T follicular helper cell (primary cell): ENCODE results near the gene RPL18A.

Experiments
- DNase-seq: peaks from one replicate; pipeline ENCODE4 v3.0.0-alpha.2; 2020; ENCODE audit warnings: low read depth

Gene RPL18A

DNA sequence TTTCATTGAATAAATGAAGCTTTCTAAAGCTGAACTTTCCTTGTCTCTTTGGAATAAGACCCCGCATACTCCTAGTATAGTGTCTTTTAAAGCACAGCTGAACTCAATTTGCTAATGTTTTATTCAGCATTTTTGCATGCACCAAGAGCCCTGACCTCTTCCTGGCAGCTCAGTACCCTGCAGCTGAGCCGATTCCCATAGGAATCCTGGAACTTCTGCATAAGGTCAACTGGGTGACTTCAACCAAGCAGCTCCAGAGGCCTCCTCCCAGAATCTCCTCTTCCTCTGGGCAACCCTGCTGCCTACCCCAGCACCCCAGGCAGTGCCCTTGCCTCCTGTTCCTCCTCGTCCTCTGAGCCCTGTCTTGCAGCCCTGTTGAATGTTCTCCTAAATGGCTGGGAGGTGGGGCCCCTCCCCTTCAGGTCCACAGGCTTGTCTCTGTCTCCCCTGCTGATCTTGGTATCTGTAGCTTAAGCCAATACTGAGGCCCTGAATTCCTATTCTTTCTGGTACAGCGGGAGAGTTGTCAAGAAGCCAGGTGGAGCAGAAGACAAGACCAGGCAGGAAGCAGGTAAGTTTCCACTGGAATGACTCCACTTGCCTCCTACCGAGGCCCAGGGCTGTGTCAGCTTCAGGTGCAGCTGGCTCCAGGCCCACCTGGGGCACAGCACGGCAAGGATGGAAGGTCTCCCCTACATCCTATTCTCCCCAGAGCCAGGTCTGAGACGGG lies 49.5 kb downstream of the RPL18A start:
- no peak for DNase-seq

DNA sequence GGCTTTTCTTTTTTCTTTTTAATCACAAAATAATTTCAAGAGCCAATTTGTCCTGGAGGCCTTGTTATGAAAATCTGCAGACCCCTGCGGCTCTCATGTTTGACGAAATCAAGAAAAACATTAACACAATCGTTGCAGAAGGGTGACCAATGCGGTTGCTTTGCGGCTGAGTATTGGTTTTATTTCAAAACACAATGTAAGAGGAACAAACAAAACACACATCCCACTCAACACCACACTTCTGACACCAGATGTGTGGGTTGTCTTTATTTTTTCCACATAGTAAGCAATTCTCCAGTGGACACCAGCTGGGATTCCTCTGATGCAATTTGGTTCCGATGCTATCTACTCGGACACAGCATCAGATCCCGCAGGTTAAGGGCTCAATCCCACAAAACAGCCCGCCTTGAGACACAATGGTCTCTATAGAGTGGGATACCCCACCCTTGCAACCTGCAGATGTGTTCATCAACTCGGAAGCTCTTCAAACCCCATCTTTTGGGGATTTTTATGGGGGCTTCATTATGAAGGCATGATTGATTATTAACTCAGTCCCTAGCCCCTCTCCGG lies 51.2 kb downstream of the RPL18A start:
- no peak for DNase-seq
